G401.6 (cell line): ENCODE results near the gene CD2AP.
"Not testable (repeated sequence)": the region's sequence is repeated elsewhere in the genome, so short reads cannot be mapped to it uniquely, and the experiment has no call there.

Experiments
- FAIRE-seq: peaks from 2 replicates; lab custom pipeline; 2012; peaks lifted over from hg19 to GRCh38; lab: Jason Lieb, UNC

Gene CD2AP

DNA sequence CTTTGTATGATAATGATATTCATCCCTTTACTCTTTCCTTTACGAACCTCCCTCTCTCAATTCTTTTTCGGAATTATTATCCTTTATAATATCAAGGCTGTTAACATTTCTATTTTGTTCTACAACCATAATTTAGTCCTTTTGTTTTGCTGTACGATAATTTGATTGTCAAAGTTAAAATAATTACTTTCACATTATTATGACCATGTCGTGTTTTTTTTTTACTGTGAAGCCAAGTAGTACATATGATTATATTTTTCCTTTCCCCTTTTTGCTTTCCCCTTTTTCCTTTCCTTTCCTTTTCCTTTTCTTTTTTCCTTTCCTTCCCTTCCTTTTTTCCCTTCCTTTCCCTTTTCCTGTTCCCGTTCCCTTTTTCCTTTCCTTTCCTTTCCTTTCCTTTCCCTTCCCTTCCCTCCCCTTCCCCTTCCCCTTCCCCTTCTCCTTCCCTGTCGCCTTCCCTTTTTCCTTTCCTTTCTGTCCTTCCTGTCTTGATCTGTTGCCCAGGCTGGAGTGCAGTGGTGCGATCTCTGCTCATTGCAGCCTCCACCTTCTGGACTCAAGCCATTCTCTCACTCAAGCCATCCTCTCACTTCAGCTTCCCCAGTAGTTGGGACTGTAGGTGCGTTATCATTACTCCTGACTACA lies 19.5 kb downstream of the CD2AP start:
- peak; percentile 61 for FAIRE-seq

DNA sequence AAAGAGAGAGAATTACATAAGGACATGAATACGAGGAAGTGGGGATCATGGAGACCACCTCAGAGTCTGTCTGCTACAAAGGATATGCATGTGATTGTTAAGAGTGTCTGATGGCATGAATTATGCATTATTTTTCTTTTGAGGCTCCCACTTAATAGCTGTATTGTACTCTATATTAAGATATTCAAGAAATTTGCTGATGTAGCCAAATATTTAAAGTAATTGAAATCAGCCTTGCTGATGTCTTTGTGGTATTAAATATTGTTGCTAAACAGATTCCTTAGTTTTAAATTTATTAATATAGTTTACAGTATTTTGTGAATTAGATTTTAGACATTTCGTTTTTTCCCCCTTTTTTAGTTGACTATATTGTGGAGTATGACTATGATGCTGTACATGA lies 25.3 kb downstream of the CD2AP start:
- FAIRE-seq: no peak

DNA sequence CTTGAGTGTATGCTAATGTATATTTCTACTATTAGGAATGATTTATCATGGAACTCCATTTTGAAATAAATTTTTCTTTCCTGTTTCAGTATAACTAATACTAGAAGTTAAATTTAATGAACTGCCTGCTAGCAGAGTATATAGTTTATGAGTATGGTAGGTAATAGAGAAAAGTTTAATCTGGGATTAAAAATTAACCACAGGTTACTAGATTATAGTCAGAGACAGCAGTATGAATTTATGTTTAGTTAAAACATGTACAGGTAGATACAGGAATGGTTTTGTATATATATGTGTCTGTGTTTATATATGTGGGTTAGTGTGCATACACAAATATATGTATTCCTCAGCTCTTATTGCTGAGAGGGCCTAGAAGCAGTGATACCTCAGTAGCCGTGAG lies 32.3 kb downstream of the CD2AP start:
- FAIRE-seq: no peak

DNA sequence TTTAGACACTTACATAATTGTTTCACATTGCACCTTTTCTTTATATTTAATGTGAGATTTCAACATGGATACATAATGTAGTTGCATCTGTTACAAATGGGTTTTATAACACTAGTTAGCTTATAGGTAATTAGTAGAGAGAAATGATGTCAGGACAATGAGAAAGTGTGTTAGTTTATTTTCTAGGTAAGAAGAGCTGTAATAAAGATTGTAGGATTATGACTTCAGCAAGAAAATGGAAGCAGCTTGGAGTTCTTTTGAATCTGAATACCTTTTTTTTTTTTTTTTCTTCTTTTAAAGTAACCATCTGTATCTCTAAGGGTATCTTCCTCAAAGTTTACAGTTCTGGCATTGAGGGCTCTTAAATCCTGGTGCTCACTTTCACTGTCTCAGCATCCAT lies 35.3 kb downstream of the CD2AP start:
- no peak for FAIRE-seq

DNA sequence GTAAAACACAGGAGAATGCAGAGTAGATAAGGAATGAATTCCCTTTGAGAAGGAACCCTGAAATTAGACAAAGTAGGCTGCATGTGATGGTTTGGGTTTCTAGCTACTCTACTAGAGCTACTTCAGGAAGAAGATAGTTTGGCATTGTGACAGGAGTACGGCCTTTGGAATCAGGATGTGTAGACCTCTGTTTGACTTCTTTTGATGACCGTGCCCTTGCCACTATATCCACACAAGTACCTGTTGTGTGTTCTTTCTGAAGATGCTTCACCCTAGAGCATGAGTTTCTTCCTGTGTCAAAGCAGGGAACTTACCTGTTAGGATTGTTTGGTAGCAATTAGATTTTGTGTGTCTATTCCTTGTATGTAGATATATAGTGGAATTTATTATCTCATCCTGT lies 41.7 kb downstream of the CD2AP start:
- no peak for FAIRE-seq

DNA sequence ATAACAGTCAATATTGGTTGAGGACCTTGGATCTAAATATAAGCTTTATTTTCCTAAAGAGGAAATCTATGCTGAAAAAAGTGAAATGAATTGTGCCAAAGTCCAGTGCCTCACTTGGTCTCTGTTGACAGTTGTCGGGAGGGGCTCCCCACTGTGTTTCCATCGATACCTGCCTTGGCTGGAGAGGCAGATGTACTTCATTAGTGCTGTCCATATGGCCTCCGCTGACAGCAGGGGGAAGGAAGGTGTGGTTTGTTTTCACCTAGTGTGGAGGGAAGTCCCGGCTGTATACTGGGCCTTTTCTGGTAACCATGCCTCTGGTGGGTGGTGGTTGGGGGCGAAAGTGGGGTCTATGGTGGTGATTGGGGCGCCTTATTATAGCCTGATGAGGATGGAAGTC lies 42.7 kb downstream of the CD2AP start:
- FAIRE-seq: no peak

DNA sequence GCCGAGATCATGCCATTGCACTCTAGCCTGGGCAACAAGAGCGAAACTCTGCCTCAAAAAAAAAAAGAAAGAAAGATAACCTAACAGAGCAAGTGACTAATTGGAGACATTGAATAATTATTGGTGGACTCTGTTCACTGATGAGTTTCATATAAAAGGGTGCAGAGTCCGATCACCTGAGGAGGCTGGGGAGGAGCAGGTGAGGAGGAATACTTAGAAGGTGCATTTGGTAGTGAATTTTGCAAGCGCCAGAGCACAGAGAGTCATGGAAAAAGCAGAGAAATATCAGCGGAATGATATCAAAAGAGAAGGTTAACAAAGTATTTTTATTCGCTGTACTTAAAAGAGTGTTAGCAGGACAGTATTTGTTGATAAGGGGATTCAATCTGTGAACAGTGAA lies 44.4 kb downstream of the CD2AP start:
- FAIRE-seq: no peak

DNA sequence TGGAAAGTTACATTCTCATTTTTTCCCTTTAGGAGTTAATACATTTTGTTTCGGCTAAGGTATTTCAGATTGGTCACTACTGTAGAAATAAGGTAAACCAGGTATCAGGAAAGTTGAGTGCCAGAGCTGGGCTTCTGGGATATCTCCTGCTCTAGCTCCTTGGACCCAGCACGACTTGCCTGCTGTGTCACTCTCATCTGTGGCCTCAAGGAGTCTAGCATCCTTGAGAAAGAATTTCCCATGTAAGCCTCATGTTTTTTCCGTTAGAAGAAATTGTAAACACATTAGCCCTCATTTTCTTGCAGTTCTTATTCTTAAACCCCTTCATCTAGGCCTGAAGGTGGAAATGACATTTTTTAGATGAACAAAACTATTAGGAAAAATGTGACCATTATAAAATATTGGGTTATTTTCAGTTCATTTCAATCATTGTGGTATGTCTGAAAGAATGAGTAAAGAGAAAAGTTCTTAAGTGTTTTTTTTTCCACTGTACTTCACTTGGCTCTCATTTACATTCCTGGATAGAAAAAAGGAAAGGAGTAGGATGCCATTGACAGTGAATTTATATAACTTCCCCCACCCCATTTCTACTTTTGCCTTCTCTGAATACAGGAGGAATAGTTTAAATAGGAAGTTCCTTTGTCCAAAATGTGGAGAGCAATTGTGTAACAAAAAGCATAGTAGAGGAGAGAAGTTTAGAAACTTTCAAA lies 46.7 kb downstream of the CD2AP start:
- no peak for FAIRE-seq

DNA sequence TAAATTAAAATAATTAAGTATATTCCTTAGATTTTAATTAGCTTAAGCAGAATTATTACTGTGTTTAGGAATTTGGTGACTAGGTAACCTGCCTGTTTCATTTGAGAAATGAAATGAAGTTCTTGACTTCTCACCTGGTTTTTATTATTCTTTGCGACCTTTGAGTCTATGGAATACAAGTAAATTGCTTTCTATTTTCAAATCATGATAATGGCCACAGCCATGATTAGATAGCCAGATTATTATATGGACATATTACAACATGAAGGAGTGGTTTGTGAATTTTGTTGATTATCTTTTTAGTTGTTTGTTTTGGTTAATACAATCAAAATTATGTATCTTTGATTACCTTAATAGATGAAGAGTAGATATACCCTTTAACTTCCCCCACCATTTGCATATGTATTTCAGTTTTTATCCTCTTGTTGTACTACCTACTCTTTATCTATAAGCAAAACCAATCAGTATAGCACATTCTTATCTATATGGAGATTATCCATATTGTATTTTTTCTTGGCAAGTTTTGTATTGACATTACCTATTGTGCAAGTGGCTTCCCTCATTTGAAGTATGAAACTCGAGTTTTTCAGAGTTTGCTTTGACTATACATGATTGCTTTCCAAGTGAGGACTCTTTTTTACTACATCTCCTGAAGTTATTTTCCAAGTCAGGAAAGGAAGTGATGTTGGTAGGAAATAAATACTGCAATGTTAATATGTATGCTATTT lies 47.9 kb downstream of the CD2AP start:
- no peak for FAIRE-seq

DNA sequence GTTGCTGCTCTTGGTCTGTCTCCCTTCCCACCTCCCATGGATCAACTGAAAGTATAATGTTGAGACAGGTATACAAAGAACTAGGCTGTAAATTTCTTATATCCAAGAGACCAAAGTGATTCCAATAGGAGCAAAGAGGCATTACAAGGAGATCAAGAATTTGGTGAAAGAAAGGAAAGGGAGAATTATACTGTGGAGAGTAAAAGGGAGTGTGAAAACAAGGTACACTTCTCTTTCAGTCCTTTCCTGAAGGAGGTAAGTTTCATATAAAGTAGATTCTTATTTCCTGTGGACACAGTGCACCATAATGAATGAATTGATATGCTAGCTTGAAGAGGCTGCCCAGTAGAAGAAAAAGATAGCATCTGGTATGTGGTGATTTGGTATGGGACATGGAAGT lies 49.7 kb downstream of the CD2AP start:
- FAIRE-seq: no peak

DNA sequence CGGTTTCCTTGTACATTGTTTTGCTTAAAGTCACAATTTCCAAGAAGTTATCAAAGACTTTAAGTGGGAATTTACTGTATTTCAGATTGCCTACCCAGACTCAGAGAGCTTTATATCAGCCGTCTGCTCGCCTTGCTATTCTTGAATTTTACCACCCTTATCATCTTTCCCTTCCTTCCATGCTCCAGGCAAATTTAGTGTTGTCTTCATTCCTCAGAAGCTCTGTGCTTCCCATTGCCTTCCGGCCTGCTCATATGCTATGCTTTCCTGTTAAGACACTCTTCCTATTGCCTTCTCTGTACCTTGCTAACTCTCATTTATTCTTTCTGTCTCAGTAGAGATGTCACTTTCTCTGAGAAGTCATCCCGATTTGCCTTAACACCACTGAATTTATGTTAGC lies 52.1 kb downstream of the CD2AP start:
- no peak for FAIRE-seq

DNA sequence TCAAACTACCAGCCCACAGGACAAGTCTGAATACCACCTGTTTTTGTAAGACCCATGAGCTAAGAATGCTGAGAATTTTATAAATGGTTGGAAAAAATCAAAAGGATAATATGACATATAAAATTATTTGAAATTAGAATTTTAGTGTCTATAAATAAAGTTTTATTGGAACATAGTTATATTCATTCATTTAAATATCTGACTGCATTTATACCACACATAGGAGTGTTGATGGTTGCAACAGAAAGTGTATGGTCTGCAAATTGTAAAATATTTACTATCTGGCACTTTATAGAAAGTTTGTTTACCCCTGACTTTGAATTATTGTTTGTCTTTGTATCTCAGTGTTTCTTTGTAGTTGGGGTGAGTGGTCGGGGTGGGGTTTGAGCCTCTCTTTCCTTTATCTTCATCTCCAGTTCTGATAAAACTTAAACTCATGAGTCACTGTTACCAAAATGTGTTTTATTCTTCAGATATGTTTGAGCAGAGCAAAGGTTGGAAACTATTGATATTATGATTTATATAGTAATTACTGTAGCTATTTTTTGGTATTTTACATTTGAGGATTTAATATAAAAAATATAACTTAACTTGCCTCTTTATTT lies 55.5 kb downstream of the CD2AP start:
- no peak for FAIRE-seq

DNA sequence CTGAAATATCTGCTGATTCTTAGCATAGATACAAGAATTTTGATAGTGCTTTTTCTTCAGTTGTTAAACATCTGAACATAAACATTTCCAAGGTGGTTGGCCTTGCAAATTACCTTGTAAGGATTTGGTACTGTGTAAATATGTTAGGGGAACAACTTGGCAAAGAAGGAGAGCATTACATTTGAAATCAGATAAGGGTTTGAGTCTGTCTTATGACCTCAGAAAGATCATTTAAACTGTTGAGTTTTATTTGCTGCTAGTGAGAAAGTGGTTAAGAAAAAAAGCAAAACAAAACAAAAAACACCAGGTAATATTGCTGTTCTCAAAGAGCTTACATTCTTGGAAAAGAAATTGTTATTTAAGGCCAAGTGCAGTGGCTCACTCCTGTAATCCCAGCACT lies 56.5 kb downstream of the CD2AP start:
- FAIRE-seq: no peak

DNA sequence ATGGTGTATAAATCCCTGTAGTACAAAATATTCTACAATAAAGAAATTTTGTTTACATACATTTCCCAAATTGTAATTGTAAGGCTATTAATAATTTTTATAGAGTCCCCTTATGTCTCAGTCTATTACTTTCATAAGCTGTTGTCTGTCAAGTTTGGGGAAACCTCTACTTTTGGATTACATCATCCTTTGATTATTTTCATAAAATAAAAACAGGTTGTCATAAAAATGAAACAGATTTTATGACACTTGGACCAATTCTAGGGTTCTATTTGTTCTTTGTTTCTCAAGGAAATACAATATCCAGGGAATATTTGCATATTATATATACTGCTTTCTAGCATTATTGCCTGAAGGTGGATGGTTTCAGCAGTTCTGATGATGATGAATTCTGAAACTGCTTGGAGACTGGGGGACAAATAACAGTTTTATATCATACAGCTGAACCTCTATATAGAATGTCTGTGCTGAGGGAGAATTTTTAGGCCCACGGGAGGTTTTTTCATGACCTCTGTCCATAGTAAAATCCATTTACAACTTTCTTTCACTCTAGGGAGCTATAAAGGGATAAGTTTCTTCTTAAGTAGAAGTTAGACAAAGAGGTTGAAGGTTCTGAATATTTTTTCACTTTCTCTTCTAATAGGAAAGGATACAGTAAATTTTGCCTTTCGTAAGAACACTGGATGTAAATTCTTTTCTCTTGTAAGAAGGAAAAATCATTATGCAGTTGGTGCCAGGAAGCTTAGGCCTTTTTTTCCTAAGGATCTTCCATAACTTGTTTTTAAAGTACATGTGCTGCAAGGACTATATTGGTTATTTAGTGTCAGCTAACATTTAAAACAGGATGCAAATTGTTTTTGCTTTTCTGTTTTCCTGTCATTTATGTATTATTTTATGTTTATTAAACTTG lies 58.0 kb downstream of the CD2AP start:
- no peak for FAIRE-seq

DNA sequence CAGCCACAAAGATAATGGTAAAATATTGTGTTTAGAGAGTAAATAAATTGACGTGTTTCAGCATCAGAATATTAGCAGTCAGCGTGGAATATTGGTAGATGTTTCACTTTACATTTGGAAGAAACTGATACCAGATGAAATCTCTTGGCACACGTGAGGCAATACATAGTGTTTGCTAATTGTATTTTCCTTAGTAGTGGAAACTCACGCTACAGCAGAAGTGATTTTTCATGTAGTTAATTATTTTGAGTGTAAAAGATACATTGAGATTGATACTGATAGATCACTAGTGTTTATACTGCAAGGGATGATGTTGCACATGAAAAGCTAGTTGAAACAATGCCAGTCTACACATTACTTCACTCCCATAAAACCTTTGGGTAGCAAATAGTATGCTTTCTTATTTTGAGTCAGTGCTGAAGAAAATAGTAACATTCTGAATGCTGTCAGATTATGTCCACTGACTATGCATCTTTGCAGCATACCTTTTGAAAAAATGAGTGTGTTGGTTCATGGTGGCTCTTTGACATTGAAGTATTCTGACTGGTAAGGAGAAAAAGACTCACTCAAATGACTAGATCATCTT lies 59.3 kb downstream of the CD2AP start:
- no peak for FAIRE-seq

DNA sequence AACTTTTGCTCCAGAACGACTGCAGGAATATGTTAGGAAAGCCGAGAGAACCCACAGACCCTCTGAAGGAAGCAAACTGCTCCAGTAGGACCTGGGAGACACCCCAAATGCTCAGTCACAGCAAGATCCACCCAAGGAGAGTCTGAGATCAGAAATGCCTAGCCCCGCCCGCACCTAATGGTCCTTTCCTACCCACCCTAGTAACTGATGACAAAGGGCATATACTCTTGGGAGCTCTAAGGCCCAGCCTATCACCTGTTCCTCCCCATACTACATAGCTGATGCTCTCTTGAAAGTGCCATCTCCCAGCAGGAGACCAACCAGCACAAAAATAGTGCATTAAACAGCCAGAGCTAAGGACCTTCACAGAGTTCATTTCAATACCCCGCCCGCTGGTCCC lies 67.6 kb downstream of the CD2AP start:
- FAIRE-seq: no peak

DNA sequence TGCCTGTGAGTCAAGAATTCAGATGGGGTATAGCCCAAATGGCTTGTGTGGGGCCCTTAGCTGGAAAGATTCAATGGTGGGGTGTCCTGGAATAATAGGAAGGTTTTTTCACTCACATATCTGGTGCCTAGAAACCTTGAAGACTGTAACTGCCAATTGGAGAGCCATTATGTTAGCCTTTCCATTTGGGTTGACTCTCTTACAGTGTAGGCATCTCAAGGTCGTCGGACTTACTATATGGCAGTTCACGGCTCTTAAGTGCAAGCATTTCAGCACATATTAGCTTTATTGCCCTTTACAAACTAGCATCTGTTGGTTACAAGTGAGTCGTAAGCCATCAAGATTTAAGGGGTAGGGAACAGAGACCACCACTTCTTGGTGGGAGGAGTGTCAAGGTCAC lies 74.1 kb downstream of the CD2AP start:
- no peak for FAIRE-seq

DNA sequence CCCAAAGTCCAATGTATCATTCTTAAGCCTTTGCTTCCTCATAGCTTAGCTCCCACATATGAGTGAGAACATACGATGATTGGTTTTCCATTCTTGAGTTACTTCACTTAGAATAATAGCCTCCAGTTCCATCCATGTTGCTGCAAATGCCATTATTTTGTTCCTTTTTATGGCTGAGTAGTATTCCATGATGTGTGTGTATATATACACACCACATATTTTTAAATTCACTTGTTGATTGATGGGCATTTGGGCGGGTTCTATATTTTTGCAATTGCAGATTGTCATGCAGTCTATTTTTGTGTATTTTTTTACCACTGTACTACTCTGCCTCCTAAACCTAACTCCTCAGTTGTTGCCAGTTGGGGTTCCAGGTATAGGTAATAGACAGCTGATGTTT lies 74.7 kb downstream of the CD2AP start:
- FAIRE-seq: no peak

DNA sequence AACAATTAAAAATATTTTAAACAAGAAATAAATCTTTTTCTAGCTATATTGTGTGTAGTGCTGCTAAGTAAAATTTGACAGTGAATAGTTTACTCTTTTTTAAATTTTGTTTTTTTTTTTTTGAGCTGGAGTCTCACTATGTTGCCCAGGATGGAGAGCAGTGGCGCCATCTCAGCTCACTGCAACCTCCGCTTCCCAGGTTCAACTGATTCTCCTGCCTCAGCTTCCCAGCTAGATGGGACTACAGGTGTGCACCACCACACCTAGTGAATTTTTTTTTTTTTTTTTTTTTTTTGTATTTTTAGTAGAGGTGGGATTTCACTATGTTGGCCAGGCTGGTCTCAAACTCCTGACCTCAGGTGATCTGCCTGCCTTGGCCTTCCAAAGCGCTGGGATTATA lies 75.7 kb downstream of the CD2AP start:
- not testable (repeated sequence) for FAIRE-seq

DNA sequence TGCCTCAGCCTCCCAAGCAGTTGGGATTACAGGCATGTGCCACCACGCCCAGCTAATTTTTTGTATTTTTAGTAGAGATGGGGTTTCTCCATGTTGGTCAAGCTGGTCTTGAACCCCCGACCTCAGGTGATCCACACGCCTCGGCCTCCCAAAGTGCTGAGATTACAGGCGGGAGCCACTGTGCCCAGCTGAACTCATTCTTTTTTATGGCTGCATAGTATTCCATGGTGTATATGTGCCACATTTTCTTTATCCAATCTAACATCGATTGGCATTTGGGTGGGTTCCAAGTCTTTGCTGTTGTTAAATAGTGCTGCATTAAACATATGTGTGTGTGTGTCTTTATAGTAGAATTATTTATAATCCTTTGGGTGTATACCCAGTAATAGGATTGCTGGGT lies 78.9 kb downstream of the CD2AP start:
- FAIRE-seq: not testable (repeated sequence)

DNA sequence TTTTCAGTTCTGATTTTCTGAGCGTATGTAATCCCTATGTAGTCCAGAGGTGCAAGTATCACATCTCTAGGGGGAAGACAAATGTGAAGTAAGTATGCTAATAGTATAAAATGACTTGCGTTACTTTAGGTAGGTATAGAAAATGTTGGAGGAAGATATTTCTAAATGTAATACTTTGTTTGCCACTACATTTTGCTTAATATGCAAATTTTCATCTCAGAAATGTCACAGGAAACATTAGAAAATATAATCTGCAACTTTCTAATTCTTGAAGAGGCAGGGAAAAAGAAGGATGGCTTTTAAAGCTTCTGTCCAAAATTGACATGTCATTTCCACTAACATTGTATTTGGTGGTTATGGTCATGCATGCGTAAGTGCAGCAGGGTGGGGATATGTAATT lies 85.6 kb downstream of the CD2AP start:
- FAIRE-seq: no peak

DNA sequence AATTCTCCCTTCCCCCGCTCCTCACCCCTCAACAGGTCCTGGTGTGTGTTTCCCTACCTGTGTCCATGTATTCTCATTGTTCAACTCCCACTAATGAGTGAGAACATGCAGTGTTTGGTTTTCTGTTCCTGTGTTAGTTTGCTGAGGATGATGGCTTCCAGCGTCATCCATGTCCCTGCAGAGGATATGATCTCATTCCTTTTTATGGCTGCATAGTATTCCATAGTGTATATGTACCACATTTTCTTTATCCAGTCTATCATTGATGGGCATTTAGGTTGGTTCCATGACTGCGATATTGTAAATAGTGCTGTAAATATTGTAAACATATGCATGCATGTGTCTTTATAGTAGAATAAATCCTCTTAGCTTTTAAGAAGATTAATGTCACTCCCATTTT lies 89.0 kb downstream of the CD2AP start:
- not testable (repeated sequence) for FAIRE-seq
